A549 (cell line): ENCODE measurements around the gene PDZD11. TPM values are rescaled to one million over a fixed set of nuclear protein-coding genes. Genes with fewer than 3 reads are reported as not detected.
A peak's percentile ranks its signal among the peaks of the same experiment; 100 is the strongest.

Experiments used
- ATAC-seq, 2 experiments: fragments of 200-7000 bp in 1 of 2; fragments of >200 bp in 1 of 2; cut with Nextera tagmentation in 1 of 2; cut with Tn5 transposase in 1 of 2; 3 replicates each; pipeline versions ENCODE4 v1.8.0 to v1.9.1; 2018 to 2020; ENCODE audit warnings: mild to moderate bottlenecking in 1 of 2, moderate library complexity in 1 of 2
- CTCF ChIA-PET: fragments of 300-600 bp; sonication (Branson Sonifier 250); formaldehyde crosslinking; extraction: SDS; loops from one replicate; lab custom pipeline; 2021; ENCODE audit warnings: antibody characterized with exemption, inconsistent platforms; lab: Yijun Ruan, JAX
- POLR2A ChIA-PET: fragments of 350-600 bp; formaldehyde crosslinking; extraction: SDS; loops from one replicate; lab custom pipeline; 2021; ENCODE audit warnings: antibody characterized with exemption, inconsistent platforms; lab: Yijun Ruan, JAX
- DNase-seq, 2 experiments: peaks; one replicate each; pipeline versions ENCODE4 v3.0.0 to v3.0.0-alpha.2; 2011 to 2016; ENCODE audit warnings: low read depth in 1 of 2, low spot score in 1 of 2
- FAIRE-seq: peaks from 2 replicates; lab custom pipeline; 2011; peaks lifted over from hg19 to GRCh38; lab: Jason Lieb, UNC
- H3K27ac ChIP-seq, 2 experiments: fragments of >200 bp; sonication (Bioruptor Twin); formaldehyde crosslinking; 3 replicates each; pipeline ENCODE4 v1.5.1; 2016 to 2017
- H3K4me1 ChIP-seq: fragments of >200 bp; sonication (Bioruptor Twin); formaldehyde crosslinking; 3 replicates; pipeline ENCODE4 v1.6.1; 2016
- H3K4me2 ChIP-seq: fragments of >200 bp; sonication (Bioruptor Twin); formaldehyde crosslinking; 3 replicates; pipeline ENCODE4 v1.6.1; 2016
- H3K4me3 ChIP-seq: fragments of >200 bp; sonication (Bioruptor Twin); formaldehyde crosslinking; 3 replicates; pipeline ENCODE4 v1.5.1; 2016
- H3K9me3 ChIP-seq: fragments of >200 bp; sonication (Bioruptor Twin); formaldehyde crosslinking; 3 replicates; pipeline ENCODE4 v1.6.1; 2016
- BHLHE40 ChIP-seq: IDR thresholded peaks from 2 replicates; pipeline ENCODE4 v1.6.1; 2012; ENCODE audit warnings: low read depth, low read length, inconsistent platforms
- CEBPB ChIP-seq, 2 experiments: fragments of >200 bp in 1 of 2; sonication (Bioruptor Twin) in 1 of 2; formaldehyde crosslinking in 1 of 2; IDR thresholded peaks; 2 replicates each; pipeline ENCODE4 v1.6.1; 2012 to 2016
- CHD2 ChIP-seq: fragments of 150-350 bp; IDR thresholded peaks from 2 replicates; pipeline ENCODE4 v1.6.1; 2014; ENCODE audit warnings: low read length; ENCODE audit not compliant: partially characterized antibody
- CHD4 ChIP-seq: fragments of 200-600 bp; sonication (generic); IDR thresholded peaks from 2 replicates; pipeline ENCODE4 v1.6.1; 2016; ENCODE audit warnings: antibody characterized with exemption, mild to moderate bottlenecking, borderline replicate concordance
- EP300 ChIP-seq, 2 experiments: fragments of >200 bp; sonication (Bioruptor Twin); formaldehyde crosslinking; IDR thresholded peaks; 2 replicates in 1 of 2; 3 replicates in 1 of 2; pipeline ENCODE4 v1.6.1; 2016 to 2017
- ESRRA ChIP-seq: fragments of 150-350 bp; IDR thresholded peaks from 2 replicates; pipeline ENCODE4 v1.6.1; 2014; ENCODE audit warnings: mild to moderate bottlenecking, low read length, borderline replicate concordance
- FOSL2 ChIP-seq, 2 experiments: fragments of 450-650 bp in 1 of 2; fragments of >200 bp in 1 of 2; sonication (Bioruptor Twin) in 1 of 2; formaldehyde crosslinking; IDR thresholded peaks; 2 replicates each; pipeline versions ENCODE4 v1.5.0 to v1.6.1; 2016 to 2020; ENCODE audit warnings: mild to moderate bottlenecking in 1 of 2, moderate library complexity in 1 of 2
- FOXS1 ChIP-seq: fragments of 250-450 bp; sonication (Bioruptor Pico); IDR thresholded peaks from 2 replicates; pipeline ENCODE4 v1.5.0; 2020; ENCODE audit warnings: mild to moderate bottlenecking, moderate library complexity
- HEYL ChIP-seq: fragments of 250-450 bp; sonication (Bioruptor Pico); IDR thresholded peaks from 2 replicates; pipeline ENCODE4 v1.8.0; 2021; ENCODE audit warnings: mild to moderate bottlenecking, moderate library complexity
- HOXB13 ChIP-seq: fragments of 250-450 bp; sonication (Bioruptor Pico); IDR thresholded peaks from 2 replicates; pipeline ENCODE4 v1.5.0; 2020; ENCODE audit warnings: low read depth, mild to moderate bottlenecking, moderate library complexity
- JUN ChIP-seq, 2 experiments: fragments of >200 bp; sonication (Bioruptor Twin); formaldehyde crosslinking; IDR thresholded peaks; 2 replicates in 1 of 2; 3 replicates in 1 of 2; pipeline ENCODE4 v1.6.1; 2016 to 2017
- KDM5A ChIP-seq: fragments of 200-600 bp; sonication (generic); IDR thresholded peaks from 2 replicates; pipeline ENCODE4 v1.6.1; 2016; ENCODE audit warnings: antibody characterized with exemption, mild to moderate bottlenecking
- NR3C1 ChIP-seq: fragments of >200 bp; sonication (Bioruptor Twin); formaldehyde crosslinking; IDR thresholded peaks from 3 replicates; pipeline ENCODE4 v1.6.1; 2017
- PHF8 ChIP-seq: fragments of 200-600 bp; sonication (generic); IDR thresholded peaks from 2 replicates; pipeline ENCODE4 v1.6.1; 2016; ENCODE audit warnings: low read depth, mild to moderate bottlenecking, antibody characterized with exemption, moderate library complexity, borderline replicate concordance
- POLR2A ChIP-seq: IDR thresholded peaks from 2 replicates; pipeline ENCODE4 v1.6.1; 2012; ENCODE audit warnings: mild to moderate bottlenecking, low read length
- RAD21 ChIP-seq, 2 experiments: fragments of >200 bp in 1 of 2; sonication (Bioruptor Twin) in 1 of 2; formaldehyde crosslinking in 1 of 2; IDR thresholded peaks in 1 of 2; conservative IDR thresholded peaks in 1 of 2; 2 replicates in 1 of 2; 3 replicates in 1 of 2; pipeline ENCODE4 v1.6.1; 2012 to 2018; ENCODE audit warnings: inconsistent platforms in 1 of 2
- RCOR1 ChIP-seq: fragments of 150-350 bp; IDR thresholded peaks from 2 replicates; pipeline ENCODE4 v1.6.1; 2014; ENCODE audit warnings: antibody characterized with exemption, low read length, low read depth
- RFX5 ChIP-seq: fragments of 450-650 bp; IDR thresholded peaks from 2 replicates; pipeline ENCODE4 v1.7.1; 2014; ENCODE audit warnings: antibody characterized with exemption, mild to moderate bottlenecking, moderate library complexity
- SREBF2 ChIP-seq: fragments of 450-650 bp; IDR thresholded peaks from 2 replicates; pipeline ENCODE4 v1.6.1; 2014; ENCODE audit warnings: mild to moderate bottlenecking, moderate library complexity
- TFCP2L1 ChIP-seq: fragments of 250-450 bp; sonication (Bioruptor Pico); IDR thresholded peaks from 2 replicates; pipeline ENCODE4 v1.5.0; 2021; ENCODE audit warnings: mild to moderate bottlenecking
- ZC3H11A ChIP-seq: fragments of 450-650 bp; IDR thresholded peaks from 2 replicates; pipeline ENCODE4 v1.6.1; 2014; ENCODE audit warnings: antibody characterized with exemption, mild to moderate bottlenecking
- ZFP36 ChIP-seq: fragments of 450-650 bp; IDR thresholded peaks from 2 replicates; pipeline ENCODE4 v1.6.1; 2014; ENCODE audit warnings: borderline replicate concordance; ENCODE audit not compliant: partially characterized antibody
- ZNF302 ChIP-seq: fragments of 250-450 bp; sonication (Bioruptor Pico); IDR thresholded peaks from 2 replicates; pipeline ENCODE4 v1.9.0; 2021; ENCODE audit warnings: inconsistent platforms, mild to moderate bottlenecking, moderate library complexity
- ZSCAN20 ChIP-seq: fragments of 250-450 bp; sonication (Bioruptor Pico); IDR thresholded peaks from 2 replicates; pipeline ENCODE4 v1.8.0; 2022; ENCODE audit warnings: mild to moderate bottlenecking, moderate library complexity
- WGBS: methylation state at CpG from one replicate; pipeline ENCODE4 v1.1.6; 2017; ENCODE audit errors: missing lambda C conversion rate; 5-methylcytosine and 5-hydroxymethylcytosine counted together
- polyA minus RNA-seq: library from RNA; depleted of rRNA, polyadenylated mRNA; stranded (reverse); fragments of >200 nt; gene quantifications from 2 replicates; pipeline ENCODE4 v1.2.3, GENCODE V29; 2011; rRNA and poly(A)+ RNA removed
- polyA plus RNA-seq, 4 experiments: library from polyadenylated mRNA; depleted of rRNA in 3 of 4; stranded (reverse); fragments of >200 nt; fragmentation: RNase III in 1 of 4; extraction: RNeasy Plus Mini Kit Qiagen cat#74134 plus additional on column Dnase treatment in 1 of 4; gene quantifications; 2 replicates in 3 of 4; 3 replicates in 1 of 4; pipeline ENCODE4 v1.2.3, GENCODE V29; 2011 to 2017
- TF ChIP-seq, protein P1 (sequence below): IDR thresholded peaks from 2 replicates; pipeline ENCODE4 v1.6.1; 2012; ENCODE audit warnings: low read depth, borderline replicate concordance
- TF ChIP-seq, protein P2 (sequence below): fragments of 150-350 bp; IDR thresholded peaks from 2 replicates; pipeline ENCODE4 v1.6.1; 2014; ENCODE audit warnings: low read depth, mild to moderate bottlenecking, low read length
- TF ChIP-seq, protein P3 (sequence below): fragments of >200 bp; sonication (Bioruptor Twin); formaldehyde crosslinking; IDR thresholded peaks from 3 replicates; pipeline ENCODE4 v1.6.1; 2016

Gene PDZD11, protein sequence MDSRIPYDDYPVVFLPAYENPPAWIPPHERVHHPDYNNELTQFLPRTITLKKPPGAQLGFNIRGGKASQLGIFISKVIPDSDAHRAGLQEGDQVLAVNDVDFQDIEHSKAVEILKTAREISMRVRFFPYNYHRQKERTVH
- polyA plus RNA-seq (2011; rRNA removed) (133 and 159 TPM in 2 replicates), polyA plus RNA-seq (2017; fragmentation: RNase III; extraction: RNeasy Plus Mini Kit Qiagen cat#74134 plus additional on column Dnase treatment) (78.5 to 86.5 TPM (median 83.4 TPM) in 3 replicates), polyA minus RNA-seq (66.8 and 109 TPM in 2 replicates)
- 89.8 and 95.9 TPM in 2 replicates for polyA plus RNA-seq (2012; cell fraction: cytosol; rRNA removed)
- 36.1 and 57.3 TPM in 2 replicates for polyA plus RNA-seq (2012; cell fraction: nucleus; rRNA removed)

DNA sequence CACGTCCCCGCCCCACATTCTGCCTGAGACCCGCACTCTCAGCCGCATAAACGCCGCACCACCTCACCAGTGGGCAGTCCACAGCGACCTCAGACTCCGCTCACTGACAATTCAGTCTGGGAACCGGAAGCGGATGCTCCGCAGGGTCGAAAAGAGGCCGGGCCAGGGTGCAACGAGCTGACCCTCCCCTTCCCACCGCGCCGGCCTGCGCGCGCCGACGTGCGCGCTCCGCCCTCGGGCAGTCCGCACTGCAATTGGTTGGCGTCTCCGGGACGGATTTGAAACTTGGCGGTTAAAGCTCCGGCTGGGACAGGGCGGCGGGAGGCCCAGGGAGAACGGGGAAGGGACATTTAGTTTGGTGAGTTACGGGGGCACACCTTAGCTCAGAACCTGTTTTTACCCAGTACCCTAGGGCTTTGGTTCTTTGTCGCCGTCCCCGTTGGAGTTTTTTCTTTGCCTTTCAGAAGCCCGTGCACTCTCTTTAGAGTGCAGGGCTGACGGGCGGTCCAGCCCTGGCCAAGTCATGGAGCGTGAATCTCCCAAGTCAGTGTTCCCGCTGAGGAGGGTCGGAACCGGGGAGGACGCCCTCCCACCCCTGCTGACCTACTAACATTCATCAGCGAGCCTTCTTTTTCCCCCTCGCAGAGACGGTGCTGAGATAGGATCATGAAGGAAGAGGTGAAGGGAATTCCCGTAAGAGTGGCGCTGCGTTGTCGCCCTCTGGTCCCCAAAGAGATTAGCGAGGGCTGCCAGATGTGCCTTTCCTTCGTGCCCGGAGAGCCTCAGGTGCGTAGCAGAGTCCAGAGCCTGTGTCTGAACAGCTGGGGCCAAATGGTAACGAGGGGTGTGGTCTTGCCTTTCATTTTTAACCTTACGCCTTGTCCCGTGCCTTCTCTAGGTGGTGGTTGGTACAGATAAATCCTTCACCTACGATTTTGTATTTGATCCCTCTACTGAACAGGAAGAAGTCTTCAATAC lies at the start of gene PDZD11, which contains the start of gene KIF4A:
Gene PDZD11 (minus strand): TSS at position 135 of the 978 bp plus-strand sequence. CDS start 586 bp downstream, outside the sequence.
Gene KIF4A (plus strand): TSS at position 312 of the 978 bp plus-strand sequence. CDS start 355 bp downstream, at position 667.
- ChIA-PET POLR2A (interaction anchor here (0.8 to 2.5 kb wide), 3 partner anchors 12 to 157 kb away, joined by 3 to 17 read pairs (median 6); partner anchors contain the start of gene IGBP1), CTCF (interaction anchor here (1.4 kb wide), 1 partner anchor 157 kb away, joined by 8 read pairs; the partner anchor contains the start of gene IGBP1)
- peak; percentile 100 for ATAC-seq
- WGBS: 2% methylated on average over 31 of the region's 62 CpGs
- TF ChIP-seq, protein P1, sequence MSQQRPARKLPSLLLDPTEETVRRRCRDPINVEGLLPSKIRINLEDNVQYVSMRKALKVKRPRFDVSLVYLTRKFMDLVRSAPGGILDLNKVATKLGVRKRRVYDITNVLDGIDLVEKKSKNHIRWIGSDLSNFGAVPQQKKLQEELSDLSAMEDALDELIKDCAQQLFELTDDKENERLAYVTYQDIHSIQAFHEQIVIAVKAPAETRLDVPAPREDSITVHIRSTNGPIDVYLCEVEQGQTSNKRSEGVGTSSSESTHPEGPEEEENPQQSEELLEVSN: 0 out of 2 replicates have a peak, but pooled peaks have one; percentile 36
- TF ChIP-seq ZSCAN20 (CRISPR knock-in tag) (no peak), NR3C1 (no peak), KDM5A (0 out of 2 replicates have a peak, but pooled peaks have one; percentile 30), ZFP36 (no peak), CHD4 (no peak), CHD2 (no peak), PHF8 (peak; percentile 44; the same call in 1 of the 2 replicates), EP300 (IDR thresholded peaks at IDR 0.05) (no peak), POLR2A (peak; percentile 77), HOXB13 (CRISPR knock-in tag) (no peak), JUN (IDR thresholded peaks at IDR 0.05) (peak in 1 of 2 experiments; percentile 30; a peak in 1 of 5 replicates), RAD21 (conservative IDR thresholded peaks at IDR 0.05 in 1 of 2, IDR thresholded peaks at IDR 0.05 in 1 of 2) (no peak), FOSL2 (IDR thresholded peaks at IDR 0.05) (no peak), FOSL2 (CRISPR knock-in tag; IDR thresholded peaks at IDR 0.05) (no peak), RCOR1 (no peak), HEYL (CRISPR knock-in tag) (no peak)
- peak; percentile 59 for FAIRE-seq
- DNase-seq: peak; percentile 86 to 95
- Histone ChIP-seq H3K4me2 (peak within 1 kb of the TSS; percentile 97), H3K4me1 (peaks cover 22% of the 10 kb centered on the region; the same call in 1 of the 3 replicates), H3K4me3 (peak within 1 kb of the TSS; percentile 92), H3K9me3 (no peaks in the 10 kb centered on the region), H3K27ac (peak within 1 kb of the TSS; percentile 83 to 85)

DNA sequence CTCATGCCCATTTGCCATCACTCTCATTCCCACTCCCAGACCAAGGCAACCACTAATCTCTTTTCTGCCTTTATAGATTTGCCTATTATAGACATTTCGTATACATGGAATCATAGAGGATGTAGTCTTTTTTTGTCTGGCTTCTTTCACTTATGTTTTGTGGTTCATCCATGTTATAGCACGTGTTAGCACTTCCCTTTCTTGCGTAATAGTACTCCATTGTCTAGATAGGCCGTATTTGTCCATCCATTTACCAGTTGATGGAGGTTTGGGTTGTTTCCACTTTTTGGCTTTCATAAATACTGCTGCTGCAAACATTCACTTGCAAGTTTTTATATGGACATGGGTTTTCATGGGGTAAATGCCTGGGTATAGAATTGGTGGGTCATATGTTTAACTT lies 48.6 kb upstream of the PDZD11 start:
- ATAC-seq: no peak
- DNase-seq: no peak
- Histone ChIP-seq H3K4me2 (no peak overlapping the region), H3K4me1 (no peaks in the 10 kb centered on the region)
- POLR2A ChIA-PET: no interaction called here
- CTCF ChIA-PET: no interaction called here
- TF ChIP-seq CEBPB (IDR thresholded peaks at IDR 0.05) (peak in 1 of 2 experiments; percentile 42; a peak in 2 of 4 replicates), BHLHE40 (no peak)
- TF ChIP-seq, all 56 proteins: peak for 1
- Histone ChIP-seq H3K4me3 (no peak overlapping the region), H3K27ac (no peak overlapping the region), H3K9me3 (no peaks in the 10 kb centered on the region)
- FAIRE-seq: peak; percentile 88
- 93% methylated on average over 4 of the region's 4 CpGs for WGBS

DNA sequence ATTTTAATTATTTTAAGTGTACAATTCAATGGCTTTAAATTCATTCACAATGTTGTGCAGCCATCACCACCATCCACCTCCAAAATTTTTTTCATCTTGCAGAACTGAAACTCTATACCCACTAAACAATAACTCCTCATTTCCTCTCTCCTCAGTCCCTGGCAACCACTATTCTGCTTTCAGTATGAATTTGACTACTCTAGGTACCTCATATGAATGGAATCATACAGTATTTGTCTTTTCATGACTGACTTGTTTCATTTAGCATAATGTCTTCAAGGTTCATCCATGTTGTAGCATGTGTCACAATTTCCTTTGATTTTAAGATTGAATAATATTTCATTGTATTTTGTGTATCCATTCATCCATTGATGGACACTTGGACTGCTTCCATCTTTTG lies 47.0 kb upstream of the PDZD11 start:
- POLR2A ChIA-PET: no interaction called here
- ATAC-seq (no peak), FAIRE-seq (no peak), DNase-seq (no peak)
- Histone ChIP-seq H3K9me3 (no peaks in the 10 kb centered on the region), H3K27ac (no peak overlapping the region), H3K4me2 (no peak overlapping the region), H3K4me3 (no peak overlapping the region), H3K4me1 (no peaks in the 10 kb centered on the region)
- CTCF ChIA-PET: no interaction called here
- TF ChIP-seq RCOR1 (no peak), KDM5A (no peak), ZFP36 (no peak), CEBPB (IDR thresholded peaks at IDR 0.05) (no peak), RFX5 (no peak), ZNF302 (no peak), ESRRA (no peak), FOXS1 (CRISPR knock-in tag) (no peak), ZC3H11A (no peak), SREBF2 (no peak), TFCP2L1 (CRISPR knock-in tag) (no peak), CHD4 (no peak)
- TF ChIP-seq, protein P1: no peak
- TF ChIP-seq, protein P2, sequence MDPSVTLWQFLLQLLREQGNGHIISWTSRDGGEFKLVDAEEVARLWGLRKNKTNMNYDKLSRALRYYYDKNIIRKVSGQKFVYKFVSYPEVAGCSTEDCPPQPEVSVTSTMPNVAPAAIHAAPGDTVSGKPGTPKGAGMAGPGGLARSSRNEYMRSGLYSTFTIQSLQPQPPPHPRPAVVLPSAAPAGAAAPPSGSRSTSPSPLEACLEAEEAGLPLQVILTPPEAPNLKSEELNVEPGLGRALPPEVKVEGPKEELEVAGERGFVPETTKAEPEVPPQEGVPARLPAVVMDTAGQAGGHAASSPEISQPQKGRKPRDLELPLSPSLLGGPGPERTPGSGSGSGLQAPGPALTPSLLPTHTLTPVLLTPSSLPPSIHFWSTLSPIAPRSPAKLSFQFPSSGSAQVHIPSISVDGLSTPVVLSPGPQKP: no peak
- TF ChIP-seq, protein P3, sequence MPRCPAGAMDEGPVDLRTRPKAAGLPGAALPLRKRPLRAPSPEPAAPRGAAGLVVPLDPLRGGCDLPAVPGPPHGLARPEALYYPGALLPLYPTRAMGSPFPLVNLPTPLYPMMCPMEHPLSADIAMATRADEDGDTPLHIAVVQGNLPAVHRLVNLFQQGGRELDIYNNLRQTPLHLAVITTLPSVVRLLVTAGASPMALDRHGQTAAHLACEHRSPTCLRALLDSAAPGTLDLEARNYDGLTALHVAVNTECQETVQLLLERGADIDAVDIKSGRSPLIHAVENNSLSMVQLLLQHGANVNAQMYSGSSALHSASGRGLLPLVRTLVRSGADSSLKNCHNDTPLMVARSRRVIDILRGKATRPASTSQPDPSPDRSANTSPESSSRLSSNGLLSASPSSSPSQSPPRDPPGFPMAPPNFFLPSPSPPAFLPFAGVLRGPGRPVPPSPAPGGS: no peak
